Kidney epithelial cell (primary cell): ENCODE data around the gene NELFE. TPM values are rescaled to one million over a fixed set of nuclear protein-coding genes. Genes with fewer than 3 reads are reported as not detected.
A peak's percentile ranks its signal among the peaks of the same experiment; 100 is the strongest.

ENCODE experiments used
- DNase-seq: peaks from one replicate; pipeline ENCODE4 v3.0.0-alpha.2; 2010; ENCODE audit warnings: low read depth
- H3K27me3 ChIP-seq: 2 replicates; pipeline ENCODE4 v1.6.0; 2011; ENCODE audit warnings: low read length; ENCODE audit not compliant: control insufficient read depth, insufficient read depth
- H3K36me3 ChIP-seq: 2 replicates; pipeline ENCODE4 v1.5.1; 2011; ENCODE audit warnings: low read length; ENCODE audit not compliant: control insufficient read depth, insufficient read depth
- H3K4me3 ChIP-seq: 2 replicates; pipeline ENCODE4 v1.5.1; 2011; ENCODE audit warnings: low read depth, mild to moderate bottlenecking, control low read depth, low read length
- CTCF ChIP-seq: IDR thresholded peaks from 2 replicates; pipeline ENCODE4 v1.5.1; 2011; ENCODE audit warnings: mild to moderate bottlenecking, moderate library complexity, low read length, control low read depth, inconsistent platforms; ENCODE audit not compliant: insufficient read depth, poor library complexity, severe bottlenecking
- total RNA-seq: library from RNA; depleted of rRNA; stranded (reverse); fragments of >200 nt; gene quantifications from 2 replicates; pipeline ENCODE4 v1.2.3, GENCODE V29; 2015

NELFE gene
- total RNA-seq, 1 donor from 2014 or later = 140 TPM

DNA sequence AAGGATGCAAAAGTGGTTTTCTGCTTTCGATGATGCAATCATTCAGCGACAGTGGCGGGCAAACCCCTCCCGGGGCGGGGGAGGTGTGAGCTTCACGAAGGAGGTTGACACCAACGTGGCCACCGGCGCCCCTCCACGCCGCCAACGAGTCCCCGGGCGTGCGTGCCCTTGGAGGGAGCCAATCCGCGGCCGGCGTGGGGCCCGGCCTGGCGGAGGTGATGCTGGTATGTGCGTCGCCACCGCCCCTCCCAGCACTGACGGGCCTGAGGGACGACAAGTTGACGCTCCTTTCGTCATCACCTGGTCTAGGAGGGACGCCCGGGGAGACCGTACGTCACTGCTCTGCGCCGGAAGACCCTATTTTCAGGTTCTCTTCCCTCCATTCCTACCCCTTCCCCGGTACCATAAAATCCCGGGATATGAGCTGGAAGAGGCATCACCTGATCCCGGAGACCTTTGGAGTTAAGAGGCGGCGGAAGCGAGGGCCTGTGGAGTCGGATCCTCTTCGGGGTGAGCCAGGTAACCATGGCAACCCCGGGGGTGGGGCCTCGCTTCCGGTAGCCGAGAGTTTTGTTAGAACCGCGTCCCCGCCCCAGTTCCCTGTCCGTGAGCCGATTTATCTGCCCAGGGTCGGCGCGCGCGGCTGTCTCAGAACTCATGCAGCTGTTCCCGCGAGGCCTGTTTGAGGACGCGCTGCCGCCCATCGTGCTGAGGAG is 13.4 kb upstream of the NELFE start, which contains the start of gene DXO:
DXO (minus strand) TSS at position 146 of the 716 bp plus-strand sequence. CDS start 463 bp downstream, outside the sequence.
- TF ChIP-seq CTCF = no peak
- Histone ChIP-seq H3K4me3 (peak within 1 kb of the TSS; percentile 89), H3K36me3 (peaks cover 2% of the 10 kb centered on the region), H3K27me3 (no peaks in the 10 kb centered on the region)
- DNase-seq = peak; percentile 89

GRCh38 chr6:31971279-31971992 is 12.7 kb upstream of the NELFE start:
- Histone ChIP-seq H3K4me3 (peak overlapping the region; percentile 89), H3K27me3 (no peaks in the 10 kb centered on the region), H3K36me3 (peaks cover 4% of the 10 kb centered on the region)
- TF ChIP-seq CTCF = no peak
- no peak for DNase-seq

DNA sequence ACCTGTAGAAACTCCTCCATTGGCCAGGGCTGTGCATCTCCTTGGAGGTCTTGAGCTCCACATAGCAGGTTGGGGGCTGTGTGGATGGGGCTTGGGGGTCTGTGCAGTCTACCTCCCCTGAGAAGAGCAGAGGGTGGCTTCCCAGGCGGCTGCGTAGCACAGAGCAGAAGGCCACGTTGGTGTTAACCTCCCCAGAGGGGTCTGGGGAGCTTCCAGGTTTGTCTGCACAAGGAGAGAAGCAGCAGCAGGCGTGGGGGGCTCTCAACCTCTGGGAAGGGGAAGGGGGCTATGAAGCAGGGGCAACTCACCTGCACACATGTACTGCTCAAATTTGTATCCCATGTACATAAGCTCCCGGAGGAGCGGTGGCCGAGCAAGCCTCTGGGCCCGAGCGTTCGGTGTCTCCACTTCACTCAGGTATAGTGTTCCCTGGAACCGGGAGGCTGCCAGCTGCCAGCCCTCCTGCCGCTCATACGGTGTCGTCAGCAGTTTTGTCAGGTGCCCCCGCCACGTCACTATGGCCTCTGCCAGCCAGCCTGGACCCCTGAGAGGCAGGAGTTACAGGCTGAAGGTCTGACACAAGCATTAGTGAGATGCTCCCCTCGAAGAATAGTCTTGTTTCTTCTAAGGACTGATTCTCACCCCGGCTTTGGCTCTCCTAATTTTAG is 12.0 kb upstream of the NELFE start:
- DNase-seq = no peak
- Histone ChIP-seq H3K4me3 (peak overlapping the region; percentile 89), H3K36me3 (peaks cover 4% of the 10 kb centered on the region), H3K27me3 (no peaks in the 10 kb centered on the region)
- no peak for TF ChIP-seq CTCF

- no peak overlapping the region for H3K4me3 ChIP-seq
- no peak for TF ChIP-seq CTCF
- H3K27me3 ChIP-seq = no peaks in the 10 kb centered on the region
- DNase-seq = no peak
- peaks cover 4% of the 10 kb centered on the region for H3K36me3 ChIP-seq
Observed at GRCh38 chr6:31969712-31970603, 11.2 kb upstream of the NELFE start.
